MM.1S (cell line): ENCODE results near the gene PRKAR2B.

Source experiments
- CTCF ChIP-seq: fragments of 300-600 bp; sonication (generic); IDR thresholded peaks from 2 replicates; pipeline ENCODE4 v1.5.1; 2016; ENCODE audit warnings: antibody characterized with exemption, low read length, mixed read lengths
- EZH2 ChIP-seq: fragments of 300-600 bp; sonication (generic); optimal IDR thresholded peaks from 2 replicates; pipeline ENCODE3; 2017; ENCODE audit warnings: low read depth, mild to moderate bottlenecking, antibody characterized with exemption, low read length, mixed read lengths
- EZH2phosphoT487 ChIP-seq: fragments of 300-600 bp; sonication (generic); IDR thresholded peaks from 2 replicates; pipeline ENCODE4 v1.6.1; 2018; ENCODE audit warnings: antibody characterized with exemption, low read length

GRCh38 chr7:107034553-107034952 is 10.0 kb upstream of the PRKAR2B start:
- TF ChIP-seq CTCF (no peak), EZH2 (no peak), EZH2phosphoT487 (no peak)
